NCI-H526 (cell line): Measurements from ENCODE around the gene ADIG.

Experiments used
- DNase-seq, 2 experiments: peaks; one replicate each; lab custom pipeline; 2025; lab: John Stamatoyannopoulos, UW

ADIG gene

GRCh38 chr20:38602185-38602581 lies 21.2 kb downstream of the ADIG start:
- DNase-seq, result no peak

- no peak for DNase-seq
Measured at GRCh38 chr20:38603286-38603685, 22.3 kb downstream of the ADIG start.

GRCh38 chr20:38604873-38605303 lies 23.9 kb downstream of the ADIG start:
- no peak for DNase-seq

GRCh38 chr20:38607351-38607750 lies 26.4 kb downstream of the ADIG start:
- DNase-seq, result no peak

- DNase-seq, result no peak
Measured at GRCh38 chr20:38608188-38608587, 27.2 kb downstream of the ADIG start.

- DNase-seq, result no peak
Measured at GRCh38 chr20:38609815-38610214, 28.8 kb downstream of the ADIG start.

- DNase-seq, result no peak
Measured at GRCh38 chr20:38610521-38610920, 29.5 kb downstream of the ADIG start.

GRCh38 chr20:38612751-38613515 lies 31.9 kb downstream of the ADIG start:
- no peak for DNase-seq

GRCh38 chr20:38615283-38615682 lies 34.3 kb downstream of the ADIG start:
- DNase-seq, result no peak

GRCh38 chr20:38616457-38616856 lies 35.5 kb downstream of the ADIG start:
- DNase-seq, result no peak

GRCh38 chr20:38617011-38617829 lies 36.2 kb downstream of the ADIG start:
- no peak for DNase-seq

GRCh38 chr20:38617830-38618196 lies 36.8 kb downstream of the ADIG start:
- no peak for DNase-seq

GRCh38 chr20:38620441-38620840 lies 39.4 kb downstream of the ADIG start:
- DNase-seq, result no peak

- DNase-seq, result no peak
Measured at GRCh38 chr20:38623061-38623460, 42.1 kb downstream of the ADIG start.

GRCh38 chr20:38624084-38624483 lies 43.1 kb downstream of the ADIG start:
- no peak for DNase-seq

- no peak for DNase-seq
Measured at GRCh38 chr20:38625896-38626295, 44.9 kb downstream of the ADIG start.

- DNase-seq, result no peak
Measured at GRCh38 chr20:38626921-38627659, 46.1 kb downstream of the ADIG start.

GRCh38 chr20:38628580-38629470 lies 47.8 kb downstream of the ADIG start:
- no peak for DNase-seq

GRCh38 chr20:38629979-38630378 lies 49.0 kb downstream of the ADIG start:
- DNase-seq, result no peak

GRCh38 chr20:38630727-38631126 lies 49.7 kb downstream of the ADIG start:
- no peak for DNase-seq

GRCh38 chr20:38631155-38632022 lies 50.4 kb downstream of the ADIG start:
- DNase-seq, result no peak
